Activated CD4-positive, CD25-positive, alpha-beta regulatory T cell treated with anti-CD3 and anti-CD28 coated beads, Interleukin-2, amount 50 U/mL, for 72 hours (primary cell): ENCODE results near the gene SMIM44.
A peak's percentile ranks its signal among the peaks of the same experiment; 100 is the strongest.

ENCODE experiments used
- DNase-seq: peaks from one replicate; pipeline ENCODE4 v3.0.0; 2021

SMIM44 gene

DNA sequence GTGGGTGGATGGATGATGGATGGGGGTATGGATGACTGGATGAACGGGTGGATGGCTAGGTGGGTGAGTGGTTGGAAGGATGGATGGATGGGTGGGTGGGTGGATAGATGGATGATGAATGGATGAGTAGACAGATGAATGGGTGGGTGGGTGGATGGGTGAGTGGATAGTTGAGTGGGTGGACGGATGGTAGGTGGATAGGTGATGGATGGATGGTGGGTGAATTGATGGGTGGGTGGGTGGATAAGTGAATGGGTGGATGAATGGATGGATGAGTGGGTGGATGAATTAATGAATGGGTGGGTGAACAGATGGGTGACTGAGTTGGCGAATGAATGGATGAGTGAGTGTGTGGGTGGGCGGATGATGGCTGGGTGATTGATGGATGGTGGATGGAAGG is 7.8 kb downstream of the SMIM44 start:
- no peak for DNase-seq

DNA sequence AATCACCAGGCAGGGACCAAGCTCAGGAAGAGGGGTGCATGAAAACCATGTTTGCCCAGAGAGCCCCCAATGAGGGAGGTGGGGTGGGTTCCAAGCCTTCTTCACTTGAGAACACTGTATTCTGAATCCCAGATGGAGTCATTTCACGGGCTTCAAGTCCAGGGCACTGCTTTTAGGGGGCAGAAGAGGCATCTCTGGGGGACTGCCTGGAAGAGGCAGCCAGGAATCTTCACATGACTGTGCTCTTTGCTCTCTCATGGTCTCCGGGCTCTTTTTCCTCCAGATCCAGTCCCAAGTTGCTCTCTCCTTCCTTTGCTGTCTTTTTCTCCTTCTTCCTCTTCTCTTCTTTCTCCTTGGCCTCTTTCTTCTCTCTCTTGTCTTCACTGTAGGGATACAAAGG is 8.6 kb downstream of the SMIM44 start:
- DNase-seq = no peak

DNA sequence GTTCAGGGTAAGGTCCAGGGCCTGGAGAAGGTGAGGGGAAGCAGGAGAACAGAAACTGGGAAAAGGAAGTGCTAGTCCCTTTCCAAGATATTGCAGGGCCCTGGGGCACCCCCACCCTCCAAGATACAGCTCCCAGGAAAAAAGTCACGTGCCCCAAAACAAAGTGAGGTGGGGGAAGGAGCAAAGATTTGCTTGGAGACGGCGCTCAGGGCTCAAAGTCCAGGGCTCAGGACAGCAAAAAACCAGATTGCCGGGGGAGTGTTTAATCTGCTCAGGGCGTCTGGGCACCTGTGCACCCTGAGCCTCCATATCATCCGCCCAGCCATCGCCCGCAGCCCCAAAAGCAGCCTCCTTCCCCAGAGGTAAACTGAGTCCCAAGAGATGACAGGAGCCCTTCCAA is 9.2 kb downstream of the SMIM44 start:
- no peak for DNase-seq

DNA sequence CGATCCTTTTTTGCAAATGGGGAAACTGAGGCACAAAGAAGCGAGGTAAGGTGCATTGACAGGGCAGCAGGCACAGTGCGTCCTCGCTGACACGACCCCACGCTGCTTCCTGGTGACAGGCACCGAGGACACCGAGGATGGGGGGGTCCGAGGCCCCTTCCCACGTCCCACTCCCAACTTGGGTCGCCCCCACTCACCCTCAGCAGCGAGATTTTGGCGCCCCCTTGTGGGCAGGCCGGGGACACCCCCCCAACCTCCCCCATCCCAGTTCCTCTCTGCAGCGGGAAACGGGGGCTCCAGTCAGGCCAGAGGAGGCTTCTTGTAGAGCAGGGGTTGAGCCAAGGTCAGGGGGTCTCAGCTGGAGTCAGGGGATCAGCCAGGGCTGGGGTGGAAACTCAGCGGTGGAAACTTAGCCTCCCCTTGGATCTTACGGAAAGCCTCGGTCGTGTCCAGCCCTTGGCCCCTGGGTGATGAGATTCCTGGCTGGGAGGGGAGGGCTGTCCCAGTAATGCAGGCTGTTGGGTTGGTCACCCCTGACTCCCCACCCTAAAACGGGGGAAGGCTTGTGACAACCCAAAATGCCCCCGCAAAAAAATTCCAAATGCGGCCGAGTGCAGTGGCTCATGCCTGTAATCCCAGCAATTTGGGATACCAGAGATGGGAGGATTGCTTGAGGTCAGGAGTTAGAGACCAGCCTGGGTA is 11.1 kb downstream of the SMIM44 start:
- DNase-seq = peak; percentile 56

DNA sequence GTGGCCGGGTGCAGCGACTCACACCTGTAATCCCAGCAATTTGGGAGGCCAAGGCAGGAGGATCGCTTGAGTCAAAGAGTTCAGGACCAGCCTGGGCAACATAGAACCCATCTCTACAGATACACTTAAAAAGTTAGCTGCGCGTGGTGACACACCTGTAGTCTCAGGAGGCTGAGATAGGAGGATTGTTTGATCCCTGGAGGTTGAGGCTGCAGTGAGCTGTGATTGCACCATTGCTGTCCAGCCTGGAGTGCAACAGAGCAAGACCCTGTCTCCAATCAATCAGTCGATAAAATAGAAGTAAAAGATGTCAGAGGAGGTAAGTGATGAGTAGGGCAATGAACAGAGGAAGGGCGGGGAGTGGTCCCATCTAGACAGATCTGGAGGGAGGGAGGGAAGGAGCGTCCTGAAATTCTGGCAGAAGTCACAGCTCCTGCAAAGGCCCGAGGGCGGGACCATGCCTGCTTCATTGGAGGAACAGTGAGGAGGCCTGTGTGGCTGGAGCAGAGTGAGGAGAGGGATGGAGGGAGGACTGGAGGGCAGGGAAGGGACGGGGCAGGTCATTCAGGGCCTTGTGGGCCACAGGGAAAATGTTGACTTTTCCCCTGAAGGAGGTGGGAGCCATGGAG is 12.6 kb downstream of the SMIM44 start:
- no peak for DNase-seq

DNA sequence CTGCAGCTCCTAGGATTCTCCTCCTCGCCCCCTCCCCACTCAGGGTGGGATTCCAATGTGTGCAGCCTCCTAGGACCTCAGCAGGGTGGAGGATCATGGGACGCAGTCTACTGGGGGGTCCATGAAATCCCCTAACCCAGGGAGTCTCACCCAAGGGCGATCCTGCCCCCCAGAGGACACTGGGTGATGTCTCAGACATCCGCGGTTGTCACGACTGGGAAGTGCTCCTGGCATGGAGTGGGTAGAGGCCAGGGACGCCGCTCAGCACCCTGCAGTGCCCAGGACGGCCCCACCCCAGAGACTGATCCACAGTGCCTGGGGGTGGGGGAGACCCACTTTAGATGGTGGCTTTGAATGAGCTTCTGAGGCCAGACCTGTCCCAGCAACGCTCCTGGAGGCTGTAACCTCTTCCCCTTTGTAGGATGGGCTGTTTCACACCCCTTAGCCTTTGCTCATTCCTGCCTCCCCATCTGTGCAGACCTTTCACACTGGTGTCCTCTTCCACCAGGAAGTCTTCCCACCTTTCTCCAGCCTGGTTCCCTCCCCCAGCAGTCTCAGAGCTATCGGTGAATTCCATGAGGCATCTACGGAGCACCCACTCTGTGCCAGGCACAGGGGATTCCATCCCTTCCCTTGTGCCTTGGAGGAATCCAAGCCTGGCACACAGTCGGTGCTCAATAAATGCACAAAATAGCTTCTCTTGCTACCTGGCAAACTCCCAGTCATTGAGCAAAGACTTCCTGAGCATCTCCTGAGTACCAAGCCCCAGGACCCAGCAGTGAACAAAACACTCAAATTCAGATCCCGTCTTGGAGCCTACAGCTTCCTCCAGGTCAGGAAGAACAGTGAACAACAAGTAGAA is 13.4 kb downstream of the SMIM44 start:
- DNase-seq = no peak

DNA sequence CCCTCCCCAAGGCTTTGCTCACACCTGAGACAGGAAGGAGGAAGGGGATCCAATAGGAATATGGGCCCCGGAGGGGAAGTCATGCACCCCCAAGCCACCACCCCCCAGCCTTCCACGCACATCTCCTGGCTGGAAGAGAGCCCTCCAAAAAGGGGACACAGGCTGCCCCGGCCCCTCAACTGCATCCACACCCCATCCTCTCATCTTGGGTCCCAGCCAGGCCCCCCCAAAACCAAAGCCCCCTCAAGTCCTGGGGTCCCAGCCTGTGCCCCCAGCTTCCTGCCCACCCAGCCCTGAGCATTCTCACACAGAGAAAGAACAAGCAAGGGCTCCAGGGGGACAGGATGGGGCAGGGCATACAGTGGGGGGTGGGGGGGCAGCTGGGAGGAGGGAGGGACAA is 15.0 kb downstream of the SMIM44 start:
- DNase-seq = no peak

DNA sequence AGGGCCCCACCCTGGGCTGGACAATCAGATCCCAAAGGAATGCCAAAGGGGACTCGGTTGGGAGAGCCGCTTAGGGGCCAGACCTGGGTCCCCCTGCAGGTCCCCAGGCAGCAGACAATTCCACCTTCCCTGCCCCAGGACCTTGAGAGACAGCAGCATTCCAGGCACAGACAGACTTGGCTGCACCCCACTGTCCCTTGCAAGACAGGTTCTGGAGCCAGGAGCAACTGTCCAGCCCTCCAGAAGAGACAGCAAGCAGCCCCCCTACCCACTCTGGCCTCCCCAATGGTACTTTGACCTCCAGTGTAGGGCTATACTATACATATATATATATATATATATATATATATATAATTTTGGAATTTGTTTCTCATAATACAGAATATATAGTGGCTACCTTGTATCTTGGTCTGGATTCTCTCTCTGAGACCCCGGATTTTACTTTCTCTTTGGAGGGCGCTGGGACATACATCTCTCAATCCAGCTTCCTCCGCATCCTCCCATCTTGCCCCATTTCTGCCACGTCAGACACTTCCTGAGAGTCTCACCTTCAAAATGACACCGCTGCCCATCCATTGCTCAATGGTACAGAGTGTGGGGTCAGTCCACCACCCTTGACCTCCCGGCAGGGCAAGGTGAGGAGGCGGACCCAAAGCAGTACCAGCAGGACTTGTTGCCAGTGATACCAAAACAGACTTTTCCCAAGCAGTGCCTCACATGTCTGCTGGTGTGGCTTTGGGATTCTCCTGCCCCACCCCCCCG is 15.6 kb downstream of the SMIM44 start:
- no peak for DNase-seq

DNA sequence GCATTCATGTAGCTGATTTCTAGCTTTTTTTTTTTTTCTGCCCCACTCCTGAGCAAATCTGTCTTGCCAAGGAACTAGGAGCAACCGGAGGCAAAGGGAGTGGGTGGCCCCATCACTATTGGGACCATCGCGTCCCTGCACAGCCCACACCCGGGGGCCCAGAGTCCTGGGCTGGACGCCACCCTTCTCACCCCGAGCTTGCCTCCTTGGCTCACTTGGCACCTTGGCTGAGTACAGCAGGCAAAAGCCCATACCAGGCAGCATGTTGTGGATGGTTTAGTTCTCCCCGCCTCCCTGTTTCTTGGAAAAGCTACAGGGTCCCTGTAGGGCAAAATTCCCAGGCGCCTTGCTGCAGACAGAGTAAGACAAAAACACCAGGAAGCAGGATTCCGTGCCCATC is 16.6 kb downstream of the SMIM44 start:
- no peak for DNase-seq

DNA sequence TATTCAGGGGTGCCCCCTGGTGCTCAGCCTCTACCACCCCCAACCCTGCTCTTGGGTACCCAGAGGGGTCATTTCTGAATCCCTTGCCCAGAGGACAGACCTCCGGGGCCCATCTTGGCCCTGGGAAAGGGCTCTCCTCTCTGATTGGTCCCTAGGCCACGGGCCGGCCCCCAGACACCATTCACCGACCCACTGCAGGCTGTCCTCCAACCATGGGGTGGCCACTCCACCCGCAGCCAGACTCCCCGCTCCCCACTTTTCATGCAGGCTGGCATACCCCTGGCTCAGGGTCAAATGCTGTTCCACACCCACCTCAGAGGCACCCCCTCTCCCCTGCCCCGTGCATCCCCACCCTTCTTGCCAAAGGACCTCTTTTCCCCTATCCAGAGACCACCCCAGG is 17.7 kb downstream of the SMIM44 start:
- DNase-seq = no peak

DNA sequence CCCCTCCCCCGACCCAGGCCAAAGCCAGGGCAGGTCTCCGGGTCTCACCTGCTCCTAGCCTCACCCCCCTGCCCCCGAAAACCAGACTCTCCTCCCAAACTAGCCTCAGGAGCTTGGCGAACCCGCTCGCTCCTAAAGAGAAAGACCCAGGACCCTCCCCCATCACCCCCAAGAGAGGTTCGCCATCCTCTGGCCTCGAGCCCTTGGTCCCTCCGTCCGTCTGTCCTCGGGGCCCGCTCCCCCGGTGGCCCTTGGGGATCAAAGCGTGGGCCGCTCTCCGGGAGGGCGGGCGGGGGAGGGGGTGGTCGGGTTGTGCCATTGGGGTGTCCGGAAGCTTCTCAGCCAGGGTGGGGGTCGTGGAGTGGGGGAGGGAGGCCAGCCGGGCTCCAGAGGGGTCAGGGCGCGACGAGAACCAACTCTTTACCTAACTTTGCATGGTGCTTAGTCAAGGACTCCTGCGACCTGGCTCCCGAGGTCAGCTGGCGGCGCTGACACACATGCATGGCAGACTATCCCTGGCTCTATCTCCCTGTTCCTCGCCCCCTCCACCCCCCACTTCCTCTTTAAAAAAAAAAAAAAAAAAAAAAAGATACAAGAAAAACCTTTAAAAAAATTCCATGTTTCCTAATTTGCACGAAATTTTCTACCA is 18.5 kb downstream of the SMIM44 start:
- no peak for DNase-seq

DNA sequence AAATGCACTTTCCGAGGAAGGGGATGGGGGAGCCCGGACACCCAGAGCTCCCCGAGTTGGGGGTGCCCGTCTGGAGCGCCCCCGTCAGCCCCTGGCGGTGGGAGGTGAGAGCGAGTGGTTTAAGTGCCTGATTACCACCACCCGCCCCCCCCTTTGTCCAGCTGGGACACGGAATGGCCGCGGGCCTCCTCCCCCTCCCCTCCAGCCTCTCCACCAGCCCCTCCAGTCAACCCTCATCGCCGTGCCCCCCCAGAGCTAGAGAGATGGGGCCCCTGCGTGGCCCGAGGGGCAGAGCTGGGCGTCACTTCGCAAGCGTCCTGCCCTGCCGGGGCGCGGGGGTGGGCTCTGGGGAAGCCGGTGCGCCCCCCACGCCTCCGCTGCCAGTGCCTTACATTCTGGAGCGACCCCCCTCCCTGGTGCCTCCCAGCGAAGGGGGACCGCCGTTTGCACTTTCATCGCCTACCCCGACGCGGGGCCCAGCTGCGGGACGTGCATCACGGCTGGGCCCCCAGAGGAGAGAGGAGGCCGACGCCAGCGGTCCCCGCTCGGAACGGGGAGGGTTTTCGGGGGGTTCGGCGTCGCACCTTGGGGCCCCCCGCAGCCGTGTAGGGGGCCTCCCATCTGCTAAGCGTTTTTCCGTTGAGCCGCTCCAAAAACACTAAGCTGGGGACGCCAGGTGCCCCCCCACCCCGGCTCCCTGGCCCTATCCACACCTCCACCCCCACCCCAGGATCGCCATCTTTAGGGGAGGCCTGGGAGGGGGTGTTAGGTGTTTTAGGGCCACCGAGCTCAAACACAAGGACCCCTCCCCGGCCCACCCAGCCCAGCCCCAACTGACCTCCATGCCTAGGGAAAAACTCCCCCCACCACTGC is 19.3 kb downstream of the SMIM44 start:
- no peak for DNase-seq

DNA sequence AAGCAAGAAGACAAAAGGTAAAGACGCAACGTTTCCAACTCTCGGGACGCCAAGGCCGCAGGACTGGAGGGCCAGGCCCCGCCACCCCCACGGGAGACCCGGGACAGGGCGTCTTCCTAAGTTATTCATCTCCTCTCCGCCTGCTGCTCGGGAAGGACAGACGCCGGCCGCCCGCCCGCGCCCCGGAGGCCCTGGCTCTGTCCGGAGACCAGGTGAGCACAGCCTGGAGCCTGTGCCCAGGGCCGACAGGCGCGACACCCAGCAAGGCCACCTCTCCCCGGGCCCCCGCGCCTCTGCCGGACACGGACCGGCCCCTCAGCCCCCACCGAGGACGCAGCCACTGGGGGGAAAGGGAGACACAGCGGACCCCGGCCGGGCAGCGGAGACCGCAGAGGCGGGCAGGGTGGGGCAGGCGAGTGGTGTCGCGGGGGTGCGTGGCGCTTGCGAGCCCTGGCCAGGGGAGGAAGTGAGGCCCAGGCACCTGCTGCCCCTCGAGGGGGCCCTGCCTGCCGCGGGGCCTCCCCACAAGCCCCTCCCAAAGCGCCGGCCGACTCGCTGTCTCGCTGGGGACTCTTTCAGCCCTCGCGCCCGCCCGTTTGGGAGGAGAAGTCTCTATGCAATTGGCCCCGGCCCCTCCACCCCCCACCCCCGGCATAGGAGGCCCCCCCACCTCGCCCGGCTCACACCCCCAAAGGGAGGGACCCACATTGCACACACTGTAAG is 20.1 kb downstream of the SMIM44 start:
- no peak for DNase-seq

DNA sequence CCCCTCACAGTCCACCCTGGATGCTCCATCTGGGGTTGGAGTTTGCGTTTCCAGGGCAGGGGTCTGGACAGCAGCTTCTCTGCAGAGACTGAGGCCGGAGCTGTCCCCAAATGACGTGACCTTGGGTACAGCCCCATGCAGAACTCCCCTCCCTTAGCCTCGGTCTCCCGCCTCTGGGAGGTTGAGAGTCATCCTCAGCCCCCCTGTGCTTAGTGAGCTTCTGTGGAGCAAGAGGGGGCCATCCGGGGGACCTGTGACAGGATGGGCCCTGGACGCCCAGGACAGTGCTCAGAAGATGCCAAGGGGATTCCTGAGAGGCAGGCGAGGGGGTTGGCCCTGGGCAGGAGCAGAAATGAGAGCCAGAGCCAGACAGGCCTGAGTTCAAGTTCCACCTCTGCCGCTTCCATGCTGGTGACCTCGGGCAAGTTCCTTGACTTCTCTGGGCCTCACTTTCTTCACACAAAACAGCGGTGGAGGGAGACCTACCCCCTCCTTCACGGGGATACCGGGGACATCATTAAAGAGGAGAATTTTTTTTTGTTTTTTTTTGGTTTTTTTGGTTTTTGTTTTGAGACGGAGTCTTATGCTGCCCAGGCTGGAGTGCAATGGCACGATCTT is 23.2 kb downstream of the SMIM44 start:
- no peak for DNase-seq

DNA sequence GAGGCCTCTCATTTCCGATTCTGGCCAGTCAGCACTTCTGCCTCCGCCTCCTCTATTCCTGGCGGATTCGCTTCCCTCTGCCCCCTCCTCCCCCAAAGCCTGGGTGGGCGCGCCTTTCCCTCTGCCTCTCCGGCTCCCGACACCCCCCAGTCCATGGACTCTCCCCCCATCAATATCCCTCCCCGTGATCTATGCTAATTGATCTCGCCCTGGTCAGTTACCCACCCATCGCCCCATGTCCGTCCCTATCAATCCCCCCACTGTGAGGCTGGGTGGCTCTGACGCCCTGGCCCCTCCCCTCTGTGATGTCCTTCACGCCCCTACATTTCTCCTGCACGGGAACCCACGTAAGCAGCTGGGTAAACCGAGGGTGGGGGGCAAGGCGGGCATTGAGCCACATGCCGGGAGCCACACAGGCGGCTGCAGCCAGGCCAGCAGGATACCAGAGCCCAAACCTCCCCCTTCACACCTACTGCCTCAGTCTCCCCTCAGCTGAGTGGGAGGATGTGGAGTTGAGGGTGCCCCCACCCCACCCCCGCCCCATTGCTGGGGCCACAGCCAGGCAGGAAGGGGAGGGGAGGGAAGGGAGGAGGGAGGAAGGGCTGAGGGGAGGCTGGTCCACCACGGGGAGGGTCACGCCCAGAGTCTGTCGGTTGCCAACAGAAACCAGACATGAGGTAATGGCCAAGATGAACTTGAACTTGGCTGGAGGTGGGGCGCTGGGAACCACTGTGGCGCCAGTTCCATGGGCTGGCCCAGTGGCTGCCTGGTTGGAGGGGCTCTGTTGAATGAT is 24.0 kb downstream of the SMIM44 start:
- no peak for DNase-seq

DNA sequence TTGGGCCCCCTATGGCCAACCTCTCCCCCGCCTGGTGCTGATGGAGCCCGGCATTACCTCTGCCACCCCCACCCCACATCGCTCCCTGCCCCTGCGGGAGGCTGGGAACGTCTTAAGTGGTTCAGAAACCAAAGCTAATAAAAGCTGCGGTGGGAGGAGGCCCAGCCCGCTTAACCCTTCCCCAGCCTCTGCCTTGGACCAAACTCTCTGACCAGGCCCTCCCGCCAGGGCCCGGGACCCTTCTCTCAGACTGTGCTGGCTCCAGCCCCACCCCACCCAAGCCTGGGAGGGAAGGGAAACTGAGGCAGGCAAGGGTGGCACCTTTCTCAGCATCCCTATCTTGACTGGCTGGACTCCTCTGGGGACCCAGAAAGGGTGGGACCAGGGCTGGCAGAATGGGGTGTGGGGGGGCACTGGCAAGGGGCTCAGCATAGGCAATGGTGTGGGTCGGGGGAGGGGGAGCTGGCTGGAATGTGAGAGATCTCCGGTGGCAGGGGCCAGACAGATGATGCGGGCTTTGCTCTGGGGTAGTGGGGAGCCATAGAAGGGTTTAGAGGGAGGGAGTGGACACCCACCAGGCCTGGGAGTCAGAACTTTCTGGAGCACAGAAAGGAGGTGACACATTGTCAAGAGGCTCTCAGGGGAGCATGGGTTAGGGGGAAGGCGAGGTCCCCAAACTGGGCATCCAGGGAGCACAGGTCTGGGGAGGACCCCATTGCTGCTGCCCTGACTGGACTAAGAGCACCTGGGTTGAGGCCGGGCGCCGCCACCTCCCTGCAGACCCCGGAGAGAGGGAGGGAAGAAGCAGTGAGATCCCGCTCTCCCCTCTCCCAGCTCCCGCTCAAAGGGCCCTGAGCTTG is 24.8 kb downstream of the SMIM44 start:
- DNase-seq = no peak

DNA sequence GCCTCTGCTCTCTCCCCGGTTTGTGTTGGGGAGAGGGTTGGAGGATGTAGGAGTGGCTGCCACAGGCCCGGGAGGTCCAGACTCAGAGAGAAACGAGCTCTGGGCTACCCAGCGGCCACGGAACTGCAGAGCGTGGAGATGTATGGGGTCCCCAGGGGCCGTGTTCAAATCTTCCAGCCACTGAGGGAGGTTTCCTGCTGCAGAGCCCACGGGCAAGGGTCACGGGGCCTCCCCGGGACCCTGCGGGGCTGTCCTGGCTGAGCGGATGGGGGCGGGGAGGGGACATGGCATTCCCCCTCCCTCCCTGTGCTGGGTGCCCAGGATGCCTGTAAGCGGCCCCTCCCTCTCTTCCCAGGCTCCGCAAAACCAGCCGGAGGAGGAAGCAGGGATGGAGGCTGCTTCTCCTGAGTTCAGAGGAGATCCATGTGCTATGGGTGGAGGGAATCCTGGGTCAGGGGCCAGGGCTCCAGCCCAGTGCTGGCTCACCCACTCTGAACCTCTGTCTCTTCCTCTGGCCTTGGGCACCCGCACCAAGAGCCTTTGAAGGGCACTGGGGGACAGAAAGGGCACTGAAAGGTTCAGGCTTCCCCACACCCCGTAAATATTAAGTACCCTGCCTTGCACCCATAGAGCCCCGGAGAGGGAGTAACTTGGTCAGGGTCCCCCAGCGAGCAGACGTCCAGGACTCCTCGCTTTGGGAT is 25.6 kb downstream of the SMIM44 start:
- DNase-seq = no peak

DNA sequence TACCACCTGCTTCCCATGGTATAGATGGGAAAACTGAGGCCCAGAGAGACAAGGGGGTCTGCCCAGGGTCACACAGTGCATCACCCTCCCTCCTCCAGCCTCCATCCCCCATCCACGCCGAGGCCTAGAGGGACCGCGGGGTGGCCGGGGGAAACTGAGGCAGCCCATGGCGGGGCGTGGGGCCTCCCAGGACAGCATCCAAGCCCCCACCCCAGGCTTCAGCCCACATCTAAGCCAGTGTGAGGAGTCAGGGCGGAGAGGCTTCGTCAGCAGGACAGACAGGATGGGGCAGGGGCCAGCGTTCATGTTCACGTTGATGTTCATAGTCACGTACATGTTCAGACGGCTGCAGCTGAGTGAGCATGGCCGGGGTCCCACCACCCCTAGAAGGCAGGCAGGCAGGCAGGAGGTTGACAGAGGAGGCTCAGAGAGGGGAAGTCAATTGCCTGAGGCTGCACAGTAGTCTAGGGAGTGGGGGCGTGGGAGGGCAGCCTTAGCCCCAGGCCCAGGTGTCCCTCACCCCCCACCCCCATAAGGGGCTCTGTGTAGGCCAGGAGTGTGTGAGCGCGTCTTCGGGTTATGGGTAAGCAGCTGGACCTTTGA is 26.2 kb downstream of the SMIM44 start:
- no peak for DNase-seq
